Activated naive CD4-positive, alpha-beta T cell (primary cell): ENCODE measurements around the gene TNK2.

Source experiments
- DNase-seq, 4 experiments: peaks; one replicate each; lab custom pipeline; 2025; lab: John Stamatoyannopoulos, UW

Gene TNK2

DNA sequence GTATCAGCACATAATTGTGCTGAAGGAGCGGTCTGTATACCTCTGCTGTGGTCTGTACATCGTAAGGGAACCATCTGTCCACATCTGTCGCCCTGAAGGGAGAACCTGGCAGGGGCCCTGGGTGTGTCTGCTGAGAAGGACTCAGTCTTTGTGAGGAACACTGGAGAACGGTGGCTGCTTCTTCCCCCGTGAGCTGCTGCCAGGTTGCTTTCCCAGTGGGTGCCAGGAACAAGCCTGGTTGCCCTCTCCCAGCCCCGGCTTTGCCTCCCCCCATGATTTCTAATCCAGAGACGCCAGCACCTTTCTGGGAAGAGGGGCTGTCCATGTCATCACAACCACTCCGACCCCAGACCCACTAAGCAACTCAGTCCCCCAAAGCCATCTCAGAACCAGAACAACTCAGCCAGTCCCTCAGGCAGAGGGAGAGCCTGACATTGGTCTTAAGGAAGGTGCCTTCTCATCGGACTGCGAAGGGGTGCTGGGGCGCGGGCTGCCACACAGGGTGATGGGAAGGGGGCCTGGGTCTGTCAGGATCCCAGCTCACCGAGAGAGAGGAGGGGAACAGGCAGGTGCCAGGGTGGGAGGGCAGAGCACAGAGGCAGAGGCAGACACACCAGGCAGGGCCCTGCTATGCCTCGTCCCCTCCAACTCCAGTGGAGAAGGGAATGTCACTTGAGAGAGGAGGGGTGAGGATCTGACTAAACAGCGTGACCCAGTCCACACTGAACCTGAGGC is 8.5 kb downstream of the TNK2 start:
- no peak for DNase-seq

DNA sequence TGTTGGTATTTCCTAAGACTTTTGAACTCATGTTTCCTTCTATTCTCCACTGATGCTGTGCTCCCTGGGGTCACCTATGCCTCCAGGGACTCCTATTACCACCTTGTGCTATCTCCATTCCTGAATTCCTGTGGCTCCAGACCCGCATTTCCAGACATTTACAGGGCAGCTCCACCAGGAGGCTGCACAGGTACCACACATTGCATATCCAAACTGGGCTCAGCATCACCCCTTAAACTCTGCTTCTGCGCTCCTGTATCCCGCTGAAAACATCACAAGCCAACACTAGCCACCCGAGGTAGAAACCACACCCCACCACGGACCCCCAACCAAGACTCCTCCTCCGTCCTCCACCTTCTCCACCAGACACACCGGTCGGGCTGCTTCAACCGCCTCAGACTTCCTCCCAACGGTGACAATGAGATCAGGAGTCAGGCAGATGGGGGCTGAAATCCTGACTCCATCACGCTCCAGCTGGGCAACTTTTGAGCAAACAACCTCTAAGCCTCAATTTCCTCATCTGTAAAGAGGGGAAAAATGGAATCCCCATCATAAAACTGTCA is 10.4 kb downstream of the TNK2 start:
- DNase-seq, result no peak

DNA sequence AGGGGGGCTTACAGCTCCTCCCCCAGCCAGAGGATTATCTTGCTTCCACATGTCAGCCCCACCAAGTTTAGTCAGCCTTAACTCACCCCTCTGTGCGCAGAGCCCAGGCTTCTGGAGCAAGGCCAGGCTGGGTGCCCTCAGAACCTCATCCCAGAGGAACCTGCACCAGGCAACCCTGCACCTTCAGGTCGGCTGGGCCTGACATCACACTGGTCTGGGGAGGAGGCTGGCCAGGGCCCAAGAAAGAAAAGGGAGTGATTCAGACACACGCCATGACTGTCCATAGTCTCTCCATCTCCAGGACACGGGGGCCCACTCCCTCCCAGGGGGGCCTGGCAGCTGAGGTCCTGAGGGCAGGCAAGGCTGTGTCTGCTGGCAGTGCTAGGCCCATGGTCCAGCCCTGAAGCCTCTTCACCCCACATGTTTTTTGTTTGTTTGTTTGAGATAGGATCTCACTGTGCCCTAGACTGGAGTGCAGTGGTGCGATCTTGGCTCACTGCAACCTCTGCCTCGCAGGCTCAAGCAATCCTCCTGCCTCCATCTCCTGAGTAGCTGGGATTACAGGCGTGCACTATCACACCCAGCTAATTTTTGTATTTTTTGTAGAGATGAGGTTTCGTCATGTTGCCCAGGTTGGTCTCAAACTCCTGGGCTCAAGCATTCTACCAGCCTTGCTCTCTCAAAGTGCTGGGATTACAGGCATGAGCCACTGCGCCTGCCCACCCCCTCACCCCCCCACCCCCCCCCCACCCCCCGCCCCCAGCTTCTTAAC is 11.1 kb downstream of the TNK2 start:
- DNase-seq, result no peak

DNA sequence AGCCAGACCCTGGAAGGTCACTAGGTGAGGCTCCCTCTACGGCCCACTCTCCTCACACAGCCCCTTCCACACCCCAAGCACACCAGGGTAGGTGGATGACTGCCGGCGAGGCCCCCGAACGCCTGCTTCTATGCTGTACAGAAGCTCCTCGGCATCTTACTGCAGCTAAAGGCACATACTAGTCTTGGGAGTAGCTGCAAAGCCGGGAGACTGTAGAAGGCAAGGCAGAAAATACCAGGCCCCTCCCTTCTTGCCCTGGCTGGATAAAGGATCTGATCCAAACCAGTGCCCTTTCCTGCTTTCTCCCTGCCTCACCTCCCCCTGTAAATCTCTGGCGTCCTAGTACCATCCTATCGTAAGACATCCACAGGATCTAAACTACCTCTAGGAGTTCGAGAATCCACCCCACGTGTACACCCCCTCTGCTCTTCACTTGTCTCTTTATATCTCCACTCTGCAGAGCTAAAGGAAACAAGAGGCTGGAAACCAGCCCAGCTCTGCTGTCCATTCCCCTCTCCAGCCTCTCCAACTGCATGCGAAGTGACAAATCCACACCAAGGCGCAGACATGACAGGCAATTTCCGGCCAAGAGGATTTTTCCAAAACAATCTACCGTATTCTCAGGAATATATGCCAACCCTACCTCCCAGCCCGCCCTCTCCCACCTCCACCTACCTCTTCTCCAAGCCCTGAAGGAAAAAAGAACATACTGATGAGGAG is 11.8 kb downstream of the TNK2 start:
- no peak for DNase-seq

DNA sequence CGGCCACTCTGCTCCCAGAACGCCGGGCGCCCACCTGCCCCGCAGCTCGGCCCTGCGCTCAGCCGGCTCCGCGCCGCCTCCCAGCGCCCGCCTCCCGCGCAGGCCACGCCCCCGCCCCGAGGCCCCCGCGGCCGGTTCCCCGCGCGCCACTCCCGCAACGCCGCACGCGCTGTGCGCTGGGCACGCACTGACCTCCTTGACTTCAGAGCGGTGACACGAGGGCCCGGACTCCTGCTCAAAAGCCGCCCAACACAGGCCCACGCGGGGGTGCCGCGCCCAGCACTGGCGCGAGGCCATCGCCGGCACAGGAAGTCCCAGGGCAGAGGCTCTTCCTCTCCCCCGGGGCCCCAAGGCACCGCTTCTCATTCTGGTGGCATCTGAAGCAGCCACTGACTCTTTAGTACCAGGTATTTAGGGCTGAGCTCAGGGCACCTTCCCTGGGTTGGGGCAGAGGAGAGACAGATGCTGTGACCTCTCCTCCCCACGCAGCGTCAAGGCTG is 12.4 kb downstream of the TNK2 start:
- peak; percentile 37 to 66 (median 46) for DNase-seq

DNA sequence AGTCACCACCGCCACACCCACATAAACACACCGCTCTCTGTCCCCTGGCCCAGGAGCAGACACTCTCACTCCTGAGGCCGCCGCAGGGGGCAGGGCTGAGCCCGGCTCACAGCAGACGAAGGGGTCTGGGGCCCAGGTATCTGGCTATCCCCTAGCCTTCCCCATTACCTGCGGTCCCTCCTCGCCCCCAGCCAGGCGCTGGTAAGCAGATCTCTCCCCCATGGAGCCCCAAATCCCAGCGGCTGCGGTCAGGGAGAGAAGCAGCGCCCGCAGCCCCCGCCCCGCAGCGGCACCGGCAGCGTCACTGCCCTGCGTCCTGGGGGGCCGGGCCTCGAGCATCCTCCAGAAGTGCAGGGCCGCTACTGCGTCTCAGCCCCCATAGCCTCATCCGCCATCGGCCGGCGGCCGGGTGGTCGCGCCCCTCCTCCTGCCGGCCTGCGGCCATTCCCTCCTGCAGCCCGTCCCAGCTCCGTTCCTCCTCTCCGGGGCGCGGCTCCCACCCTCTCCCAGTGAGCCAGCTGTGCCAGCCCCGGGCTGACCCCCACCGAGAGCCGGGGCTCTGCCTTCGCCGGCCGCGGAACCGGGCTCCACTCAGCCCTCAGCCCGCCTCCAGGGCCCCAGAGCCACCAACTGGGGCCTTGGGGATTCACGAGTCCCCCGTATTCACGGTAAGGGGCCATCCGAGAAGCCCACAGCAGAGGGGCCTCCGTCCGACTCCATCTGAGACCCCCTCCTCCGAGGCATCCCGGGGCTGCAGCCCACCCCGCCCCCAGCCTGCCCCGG is 13.1 kb downstream of the TNK2 start:
- DNase-seq, result peak in 3 of 4 experiments; percentile 20 to 50 (median 37)

DNA sequence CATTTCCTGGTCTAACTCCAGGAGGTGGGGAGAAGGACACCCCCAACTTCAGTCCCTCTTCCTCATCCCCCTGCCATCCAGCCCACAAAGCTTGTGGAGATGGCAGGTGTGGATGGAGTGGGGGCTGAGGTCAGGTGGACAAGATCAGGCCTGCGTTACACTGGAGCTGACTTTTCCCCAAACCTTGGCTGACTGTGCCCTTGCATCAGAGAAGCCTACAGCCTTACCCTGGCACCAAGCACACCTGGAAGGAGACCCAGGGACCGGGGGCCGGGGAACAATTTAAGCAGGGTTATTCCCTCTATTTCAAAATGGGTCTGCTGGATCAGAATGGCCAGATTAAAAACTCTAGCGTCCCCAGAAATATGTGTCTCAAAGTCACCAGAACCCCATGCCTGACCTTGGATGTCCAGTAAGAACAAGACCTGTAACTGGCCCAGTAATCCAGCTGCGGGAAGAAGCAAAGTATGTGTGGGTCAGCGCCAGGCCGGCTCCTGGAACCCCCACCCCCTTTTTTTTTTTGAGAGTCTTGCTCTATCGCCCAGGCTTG is 14.4 kb downstream of the TNK2 start:
- no peak for DNase-seq

DNA sequence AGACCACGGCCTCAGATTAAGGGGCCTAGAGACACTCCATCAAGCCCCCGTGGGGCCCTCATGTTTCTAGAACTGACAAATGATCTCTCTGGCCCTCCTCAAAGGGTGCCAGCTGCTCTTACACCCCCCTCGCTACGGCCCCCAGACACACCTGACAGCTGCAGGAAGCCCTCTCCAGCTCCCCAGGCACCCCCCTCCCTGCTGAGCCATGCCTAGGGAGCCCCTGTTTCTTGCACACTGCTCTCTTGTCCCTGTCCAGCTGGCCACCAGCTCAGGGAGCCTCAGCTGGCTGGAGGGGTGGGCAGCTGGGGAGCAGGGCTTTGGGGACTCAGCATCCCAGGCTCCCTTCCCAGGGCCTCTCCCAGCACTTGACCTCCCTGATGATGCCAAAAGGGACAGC is 14.8 kb downstream of the TNK2 start:
- DNase-seq, result no peak

DNA sequence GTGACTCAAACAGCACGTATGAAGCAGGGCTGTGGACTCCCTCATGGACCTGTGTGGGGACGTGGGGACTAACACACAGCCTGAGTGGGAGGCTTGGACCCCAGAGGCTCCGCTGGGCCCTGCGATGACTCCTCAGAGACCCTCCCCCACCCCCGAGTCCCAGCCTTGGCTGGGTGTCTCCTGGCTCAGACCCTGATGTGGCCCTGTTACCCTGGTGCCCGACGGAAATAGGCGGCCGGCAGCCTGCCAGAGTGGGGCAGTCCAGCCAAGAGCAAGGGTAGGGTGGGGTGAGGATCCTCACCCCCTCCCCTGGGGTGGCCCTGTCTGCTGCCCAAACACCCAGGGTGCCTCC is 15.3 kb downstream of the TNK2 start:
- DNase-seq, result no peak

DNA sequence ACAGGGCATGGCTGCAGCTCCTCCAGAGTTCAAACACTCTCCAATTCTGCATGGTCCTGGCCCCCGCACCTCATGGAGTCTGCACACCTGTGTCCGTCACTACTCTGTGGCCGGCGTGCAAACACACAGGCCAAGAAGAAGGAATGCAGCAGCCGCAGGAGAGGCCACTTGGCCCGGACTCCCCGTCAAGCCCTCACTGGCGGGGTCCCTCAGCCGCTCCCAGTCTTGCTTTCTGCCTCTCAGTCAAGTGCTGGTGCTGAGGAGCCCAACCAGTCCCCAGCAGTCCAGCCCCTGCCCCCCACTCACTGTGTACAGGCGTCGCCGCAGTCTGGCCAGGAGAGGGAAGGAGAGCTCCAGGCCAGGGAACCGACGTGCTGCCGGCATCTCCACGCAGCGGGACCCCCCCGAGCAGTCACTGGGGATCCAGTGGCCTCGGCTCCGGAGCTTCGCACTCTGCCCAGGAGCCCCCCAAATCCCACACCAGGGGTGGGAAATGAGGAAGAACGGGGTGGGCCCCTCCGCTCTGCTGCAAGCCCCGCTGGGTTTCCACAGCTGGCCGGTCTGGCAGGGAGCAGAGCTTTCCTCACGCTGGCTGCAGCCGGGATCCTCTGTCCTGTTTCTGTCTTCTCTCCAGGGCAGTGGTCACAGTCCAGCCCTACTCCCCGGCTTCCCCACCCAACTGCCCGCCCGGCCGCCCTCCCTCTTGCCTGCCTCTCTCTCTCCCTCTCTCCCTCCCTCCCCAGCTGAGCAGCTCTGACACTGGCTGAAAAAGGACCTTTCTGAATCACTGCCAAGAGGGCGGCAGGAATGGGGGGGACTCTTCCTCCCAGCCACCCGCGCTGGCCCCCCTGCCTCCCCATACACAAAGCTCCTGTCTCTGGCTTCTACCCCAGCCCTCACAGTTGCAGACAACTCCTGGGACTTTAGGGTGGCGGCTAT is 16.0 kb downstream of the TNK2 start:
- DNase-seq, result no peak

DNA sequence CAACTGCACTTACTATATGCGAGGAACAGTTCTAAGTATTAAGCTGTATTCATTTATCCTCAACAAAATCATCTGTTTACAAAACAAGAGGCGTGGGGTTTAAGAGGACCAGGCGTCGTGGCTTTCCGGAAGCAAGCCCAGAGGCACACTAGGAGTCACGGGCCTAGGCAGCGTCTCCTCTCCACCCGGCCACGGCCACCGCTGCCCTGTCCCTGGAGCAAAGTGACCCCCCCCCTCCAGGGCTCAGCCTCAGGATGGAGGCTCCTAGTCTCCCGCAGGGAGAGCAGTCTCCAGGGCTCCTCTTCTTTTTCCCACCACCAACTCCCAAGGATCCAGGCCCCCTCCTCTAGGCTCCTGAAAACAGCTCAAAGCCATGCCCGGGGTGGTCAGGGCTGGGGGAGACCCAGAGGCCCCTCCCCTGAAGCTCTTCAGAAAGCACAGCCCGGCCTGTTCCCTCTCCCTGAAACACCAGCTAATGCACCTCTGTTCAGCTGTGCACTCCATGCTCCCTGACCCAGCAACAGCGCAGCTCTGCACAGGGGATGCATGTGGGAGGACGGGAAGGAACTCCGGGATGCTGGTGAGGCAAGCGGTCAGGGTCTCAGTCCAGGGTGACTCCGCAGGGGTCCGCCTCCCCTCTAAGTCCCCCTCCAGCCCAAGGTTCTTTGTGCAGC is 16.8 kb downstream of the TNK2 start:
- DNase-seq, result no peak

DNA sequence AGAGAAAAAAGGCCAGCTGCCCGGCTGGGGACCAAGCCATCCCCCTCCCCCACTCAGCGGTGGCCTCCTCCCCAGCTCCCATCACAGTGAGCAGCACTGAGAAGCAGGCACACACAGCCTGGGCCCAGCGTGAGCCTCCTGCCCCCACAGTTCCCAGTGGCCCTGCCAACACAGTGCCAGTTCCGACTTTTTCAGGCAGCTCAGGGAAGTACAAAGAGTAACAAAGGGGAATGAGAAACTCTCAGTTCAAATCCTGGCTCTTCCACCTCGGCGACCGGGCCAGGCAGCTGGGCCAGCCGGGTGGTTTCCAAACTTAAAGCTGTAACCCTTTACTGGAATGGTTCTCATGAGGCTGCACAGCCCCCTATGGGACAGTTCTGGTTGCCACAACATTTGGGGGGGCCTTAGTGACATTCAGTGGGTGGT is 18.5 kb downstream of the TNK2 start:
- DNase-seq, result no peak

DNA sequence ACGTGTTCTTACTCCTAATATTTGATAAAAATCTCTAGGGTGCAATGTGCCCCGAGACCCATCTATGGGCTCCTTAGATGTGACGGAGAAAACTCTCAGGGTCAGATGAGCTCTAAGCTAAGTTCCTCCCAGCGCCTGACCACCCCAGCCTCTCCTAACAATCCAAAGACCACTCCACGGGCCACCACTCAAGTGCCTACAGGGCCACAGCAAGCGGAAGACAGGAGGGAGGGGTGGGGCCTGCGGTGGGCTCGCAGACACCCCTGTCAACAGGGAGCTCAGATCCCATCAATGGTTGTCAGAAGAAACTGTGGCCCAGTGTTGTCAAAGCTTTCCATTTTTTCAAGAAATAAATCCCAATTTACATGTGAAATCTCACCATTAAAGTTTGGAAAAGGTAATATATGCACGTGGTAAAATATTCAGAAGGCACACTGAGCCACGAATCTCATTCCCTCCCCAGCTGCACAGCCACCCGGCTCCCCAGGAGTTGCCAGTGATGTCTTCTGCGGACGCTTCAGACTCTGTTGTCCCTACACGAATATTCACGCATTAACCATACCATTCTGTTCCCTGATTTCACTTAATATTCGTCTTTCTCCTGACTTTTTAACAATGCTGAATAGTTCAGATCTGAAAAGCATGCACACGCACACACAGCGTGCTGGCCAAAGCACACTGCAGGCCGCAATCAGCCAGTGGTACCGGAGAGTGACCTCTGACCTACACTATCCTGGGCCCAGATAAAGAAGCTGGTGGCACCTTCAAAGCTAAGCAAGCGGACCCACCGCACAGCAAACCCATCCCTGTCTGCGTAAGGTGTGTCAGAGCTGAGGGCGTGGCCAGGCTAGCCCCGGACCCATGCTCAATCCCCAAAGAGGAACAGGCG is 19.1 kb downstream of the TNK2 start:
- no peak for DNase-seq

DNA sequence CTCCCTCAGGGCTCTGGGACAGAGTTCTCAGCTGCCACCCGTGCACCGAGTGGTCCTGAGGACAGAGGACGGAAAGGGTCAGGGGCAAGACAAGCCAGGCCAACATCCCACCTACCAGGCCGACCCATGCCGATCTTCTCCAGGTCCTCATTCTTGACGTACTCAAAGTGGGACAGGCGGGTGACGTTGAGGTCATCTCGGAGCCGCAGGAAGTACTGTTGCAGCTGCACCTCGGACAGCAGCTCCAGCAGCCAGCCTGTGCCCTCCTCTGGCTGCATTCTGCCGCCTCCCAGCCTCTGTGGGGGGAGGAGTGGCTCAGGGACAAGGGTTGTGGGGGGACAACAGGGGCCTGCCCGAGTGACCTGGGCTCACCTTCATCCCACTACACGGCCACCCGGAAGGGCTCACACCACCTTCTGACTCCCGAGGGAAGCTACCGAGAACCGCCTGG is 20.0 kb downstream of the TNK2 start:
- no peak for DNase-seq

DNA sequence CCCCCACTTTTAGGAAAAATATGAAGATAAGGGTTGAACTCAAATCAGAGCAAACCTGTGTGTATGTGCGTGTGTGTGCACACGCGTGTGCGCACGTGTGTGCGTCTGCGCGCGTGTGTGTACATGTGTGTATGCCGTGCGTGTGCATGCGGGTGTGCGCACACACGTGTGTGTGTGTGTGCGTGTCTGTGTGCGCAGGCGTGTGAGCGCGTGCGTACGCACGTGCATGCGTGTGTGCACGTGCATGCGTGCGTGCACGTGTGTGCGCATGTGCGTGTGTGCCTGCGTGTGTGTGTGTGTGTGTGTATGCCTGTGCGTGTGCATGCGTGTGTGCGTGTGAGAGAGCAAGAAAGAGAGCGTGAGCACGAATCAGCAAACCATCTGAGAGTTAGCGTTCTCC is 20.7 kb downstream of the TNK2 start:
- DNase-seq, result no peak

DNA sequence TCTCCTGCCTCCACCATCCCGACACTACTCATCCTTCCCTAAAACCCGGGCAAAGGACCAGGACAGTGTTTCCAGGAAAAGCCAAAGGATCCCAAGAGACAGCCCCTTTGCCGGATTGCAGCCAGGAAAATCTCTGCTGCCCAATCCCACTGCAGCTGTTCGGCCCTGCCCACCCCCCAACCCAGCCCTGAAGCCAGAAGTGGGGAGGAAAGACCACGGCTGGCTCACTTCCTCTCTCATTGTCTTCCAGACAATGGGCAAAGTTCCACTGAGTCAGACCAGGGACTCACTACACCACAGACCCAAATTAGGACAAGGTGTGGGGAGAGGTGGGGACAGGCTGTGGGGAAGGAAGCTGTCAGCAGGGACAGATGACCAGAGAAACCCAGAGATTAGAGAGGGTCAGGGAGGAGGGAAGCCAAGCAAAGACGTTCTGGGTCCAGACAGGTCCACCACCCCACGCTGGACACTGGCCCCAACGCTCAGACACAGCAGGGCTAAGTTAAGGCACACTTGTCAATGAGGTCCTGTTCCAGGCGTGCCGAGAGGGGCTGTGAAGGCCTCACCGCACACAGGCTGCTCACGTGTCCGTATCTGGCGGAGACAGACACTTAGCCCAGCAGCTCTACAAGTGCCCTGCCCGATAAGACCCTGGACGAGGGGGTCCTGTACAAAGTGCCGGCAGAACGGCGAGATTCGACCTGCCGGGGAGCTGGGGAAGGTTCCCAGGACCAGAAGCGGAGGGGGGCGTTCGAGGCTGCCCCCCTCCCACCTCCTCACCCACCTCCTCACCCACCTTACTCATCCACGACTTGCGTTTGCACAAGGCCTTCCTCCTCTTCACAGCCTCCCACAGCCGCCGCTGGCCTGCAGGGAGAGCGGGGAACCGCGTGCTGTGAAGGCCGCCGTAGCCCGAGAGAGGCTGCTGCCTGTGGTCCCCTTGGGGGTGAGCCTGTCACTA is 21.9 kb downstream of the TNK2 start:
- DNase-seq, result no peak
